AG09309 (cell line): ENCODE data around the gene GRIA3.

Source experiments
- DNase-seq: peaks from one replicate; pipeline ENCODE4 v3.0.0-alpha.2; 2010; ENCODE audit warnings: low read depth
- H3K4me3 ChIP-seq: 2 replicates; pipeline ENCODE4 v1.5.1; 2011; ENCODE audit warnings: mild to moderate bottlenecking, low read depth, low read length, moderate library complexity; ENCODE audit not compliant: control insufficient read depth
- TF ChIP-seq, protein P1 (sequence below): IDR thresholded peaks from 2 replicates; pipeline ENCODE4 v1.5.1; 2011; ENCODE audit warnings: mild to moderate bottlenecking, low read depth, low read length, inconsistent platforms; ENCODE audit not compliant: insufficient read depth, control insufficient read depth; ENCODE audit errors: missing control alignments

The GRIA3 gene

DNA sequence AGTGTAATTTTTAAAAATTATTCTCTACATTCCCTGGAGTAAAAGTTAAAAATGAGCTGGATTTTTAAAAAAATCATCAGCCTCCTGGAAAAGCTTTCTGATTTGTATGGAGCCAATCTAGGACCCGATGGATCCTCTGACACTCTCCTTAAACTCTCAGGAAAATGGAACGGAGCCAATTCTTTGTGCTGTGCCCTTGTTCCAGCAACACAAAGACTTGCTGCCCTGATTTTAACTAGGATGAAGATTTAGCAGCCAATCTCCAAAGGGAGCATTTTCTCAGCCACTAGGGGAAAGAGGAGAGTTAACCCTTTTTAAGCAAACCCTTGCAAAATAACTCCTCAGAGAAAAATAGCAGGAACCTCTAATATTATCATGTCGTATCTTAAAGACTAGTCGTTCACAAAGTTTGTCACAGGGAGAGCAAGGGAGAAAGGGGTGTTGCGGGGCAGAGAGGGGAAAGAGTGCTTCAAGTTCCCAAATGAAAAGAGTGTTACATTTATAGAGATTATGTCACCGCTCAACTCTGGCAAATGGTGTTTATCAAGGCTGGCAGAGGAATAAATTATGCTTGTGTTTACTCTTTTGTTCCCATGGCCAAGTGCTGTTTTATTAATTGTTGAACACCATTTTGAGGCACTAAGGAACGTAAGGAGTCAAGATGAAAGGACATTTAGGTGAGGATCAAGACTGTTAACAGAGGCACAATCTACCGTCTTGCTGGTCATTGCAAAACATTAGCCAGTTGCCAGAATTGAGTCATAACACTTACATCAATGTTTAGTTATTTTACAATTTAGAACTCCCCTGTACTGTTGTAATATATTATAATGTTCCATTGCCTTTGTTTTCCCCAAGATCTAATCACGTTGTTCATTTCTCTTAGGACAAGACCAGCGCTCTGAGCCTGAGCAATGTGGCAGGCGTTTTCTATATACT, 298.1 kb downstream of the GRIA3 start:
- TF ChIP-seq, protein P1, sequence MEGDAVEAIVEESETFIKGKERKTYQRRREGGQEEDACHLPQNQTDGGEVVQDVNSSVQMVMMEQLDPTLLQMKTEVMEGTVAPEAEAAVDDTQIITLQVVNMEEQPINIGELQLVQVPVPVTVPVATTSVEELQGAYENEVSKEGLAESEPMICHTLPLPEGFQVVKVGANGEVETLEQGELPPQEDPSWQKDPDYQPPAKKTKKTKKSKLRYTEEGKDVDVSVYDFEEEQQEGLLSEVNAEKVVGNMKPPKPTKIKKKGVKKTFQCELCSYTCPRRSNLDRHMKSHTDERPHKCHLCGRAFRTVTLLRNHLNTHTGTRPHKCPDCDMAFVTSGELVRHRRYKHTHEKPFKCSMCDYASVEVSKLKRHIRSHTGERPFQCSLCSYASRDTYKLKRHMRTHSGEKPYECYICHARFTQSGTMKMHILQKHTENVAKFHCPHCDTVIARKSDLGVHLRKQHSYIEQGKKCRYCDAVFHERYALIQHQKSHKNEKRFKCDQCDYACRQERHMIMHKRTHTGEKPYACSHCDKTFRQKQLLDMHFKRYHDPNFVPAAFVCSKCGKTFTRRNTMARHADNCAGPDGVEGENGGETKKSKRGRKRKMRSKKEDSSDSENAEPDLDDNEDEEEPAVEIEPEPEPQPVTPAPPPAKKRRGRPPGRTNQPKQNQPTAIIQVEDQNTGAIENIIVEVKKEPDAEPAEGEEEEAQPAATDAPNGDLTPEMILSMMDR: no peak
- peak; percentile 23 for DNase-seq
- no peak overlapping the region for H3K4me3 ChIP-seq

DNA sequence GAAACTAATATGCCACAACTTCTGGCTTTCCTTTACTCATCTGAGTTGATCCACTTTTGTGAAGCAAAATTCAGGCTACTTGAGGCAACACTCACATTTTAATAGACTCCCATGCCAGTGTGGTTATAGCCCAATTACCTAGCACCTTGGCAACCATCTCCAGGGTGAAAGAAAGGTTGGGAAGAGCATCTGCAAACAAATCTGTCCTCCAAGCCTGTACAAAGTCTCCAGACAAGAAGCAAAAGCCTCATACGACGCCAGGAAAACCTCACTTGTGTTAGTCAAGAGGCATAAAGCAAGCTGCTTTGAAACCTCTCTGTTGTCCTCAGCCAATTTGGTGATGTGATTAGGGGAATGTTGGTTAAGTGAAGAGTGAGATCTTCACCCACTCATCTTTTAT, 302.2 kb downstream of the GRIA3 start:
- DNase-seq: no peak
- no peak overlapping the region for H3K4me3 ChIP-seq
- TF ChIP-seq, protein P1: no peak

DNA sequence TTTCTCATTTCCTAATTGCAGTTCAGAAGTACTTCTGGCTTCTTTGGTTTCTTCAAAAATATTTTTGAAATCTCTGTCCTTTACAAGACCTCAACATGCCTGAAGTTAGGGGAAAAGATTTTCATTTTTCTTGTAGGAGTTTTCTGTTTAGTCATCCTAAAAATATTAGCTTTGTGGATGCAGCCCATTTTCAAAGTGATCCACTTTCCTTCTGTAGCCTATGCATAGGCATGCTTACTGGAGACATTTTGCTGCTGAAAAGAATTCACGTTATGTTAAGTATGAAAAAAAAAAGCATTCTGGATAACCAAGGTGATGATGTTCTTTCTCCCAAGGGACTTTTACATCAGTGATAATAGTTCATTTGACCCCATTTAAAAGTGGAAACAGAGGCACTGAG, 303.2 kb downstream of the GRIA3 start:
- H3K4me3 ChIP-seq: no peak overlapping the region
- TF ChIP-seq, protein P1: no peak
- DNase-seq: no peak

DNA sequence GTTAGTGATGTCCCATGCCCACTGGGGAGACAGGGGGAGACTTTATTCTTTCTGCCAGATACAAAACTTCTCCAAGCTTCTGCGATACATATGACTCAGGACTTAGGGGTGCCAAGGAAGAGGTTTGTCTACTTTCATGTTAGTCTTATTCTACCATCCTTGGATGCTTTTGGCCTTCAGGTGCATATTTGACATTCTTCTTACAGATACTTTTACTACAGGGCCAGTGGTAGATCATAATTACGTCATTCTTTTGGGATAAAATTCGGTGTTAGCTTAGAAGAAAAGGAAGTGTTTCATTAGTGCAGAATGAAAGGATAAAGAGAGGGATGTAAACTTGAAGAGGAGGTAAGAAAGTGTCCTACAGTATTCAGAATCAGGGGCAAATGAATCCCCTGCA, 303.6 kb downstream of the GRIA3 start:
- no peak overlapping the region for H3K4me3 ChIP-seq
- no peak for DNase-seq
- TF ChIP-seq, protein P1: no peak

DNA sequence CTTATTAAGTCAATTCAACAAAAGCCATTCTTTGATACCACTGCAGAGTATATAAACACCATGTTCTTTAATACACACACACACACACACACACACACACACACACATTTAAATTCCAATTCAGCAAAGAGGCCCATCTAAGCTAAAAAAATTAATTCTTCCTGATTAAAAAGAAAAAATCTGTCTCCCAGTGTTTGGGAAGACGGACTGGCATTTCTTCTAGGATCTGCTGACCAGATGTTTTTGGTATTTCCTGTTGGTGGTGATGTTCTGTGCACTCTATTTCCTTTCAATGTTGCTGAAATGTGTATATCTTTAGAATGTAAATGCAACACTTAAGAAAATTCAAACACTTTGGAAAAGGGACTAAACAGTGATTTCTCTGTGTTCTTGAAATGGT, 304.9 kb downstream of the GRIA3 start:
- no peak overlapping the region for H3K4me3 ChIP-seq
- TF ChIP-seq, protein P1: no peak
- DNase-seq: no peak

DNA sequence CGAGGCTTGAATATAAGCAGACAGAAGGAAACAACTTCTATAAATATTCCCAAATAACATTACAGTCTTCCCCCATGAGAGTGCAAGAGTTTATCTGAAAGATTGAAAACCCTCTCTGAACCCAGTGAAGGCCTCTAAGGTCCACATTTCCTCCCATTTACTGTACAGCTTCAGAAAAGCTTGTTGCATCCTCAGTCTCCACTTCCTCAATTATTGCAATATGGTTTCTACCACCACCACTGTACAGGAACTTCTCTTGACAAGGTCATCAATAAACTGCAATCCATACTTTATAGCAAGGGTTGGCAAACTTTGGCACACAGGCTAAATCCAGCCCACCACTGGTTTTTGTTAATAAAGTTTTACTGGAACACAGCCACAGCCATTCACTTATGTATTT, 309.8 kb downstream of the GRIA3 start:
- H3K4me3 ChIP-seq: no peak overlapping the region
- TF ChIP-seq, protein P1: no peak
- no peak for DNase-seq

DNA sequence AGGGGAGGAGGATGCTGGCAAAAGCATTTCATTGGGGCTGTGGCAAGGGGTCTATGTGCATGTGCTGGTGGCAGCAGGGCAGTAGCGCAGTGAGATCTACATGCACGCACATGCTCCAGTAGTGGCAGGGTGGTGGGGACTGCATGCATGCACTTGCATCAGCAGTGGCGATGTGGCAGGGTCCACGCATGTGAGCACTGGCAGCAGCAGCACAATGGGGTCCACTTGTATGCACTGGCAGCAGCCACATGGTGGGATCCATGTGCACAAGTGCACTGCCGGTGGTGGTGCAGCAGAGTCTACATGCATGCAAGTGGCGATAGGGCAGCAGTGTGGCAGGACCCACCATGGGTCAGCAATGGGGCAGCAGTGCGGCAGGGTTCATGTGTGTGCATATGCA, 315.7 kb downstream of the GRIA3 start:
- DNase-seq: no peak
- H3K4me3 ChIP-seq: no peak overlapping the region
- TF ChIP-seq, protein P1: no peak
